Head of caudate nucleus (tissue), 42 donors: ENCODE data around the gene ZFHX2.
"Not testable (repeated sequence)": the region's sequence is repeated elsewhere in the genome, so short reads cannot be mapped to it uniquely, and the experiment has no call there.

Experiments used
- DNase-seq, 42 donors: peaks; one replicate each; pipeline versions ENCODE4 v3.0.0 to v3.0.0-alpha.2; 2020 to 2021; ENCODE audit warnings: mixed read lengths in 7 of 42
- intact Hi-C: fragments of 100-400 bp; cut with DNase I; formaldehyde crosslinking; loops from one replicate; pipeline ENCODE4 v1.15.0; 2022

Gene ZFHX2

DNA sequence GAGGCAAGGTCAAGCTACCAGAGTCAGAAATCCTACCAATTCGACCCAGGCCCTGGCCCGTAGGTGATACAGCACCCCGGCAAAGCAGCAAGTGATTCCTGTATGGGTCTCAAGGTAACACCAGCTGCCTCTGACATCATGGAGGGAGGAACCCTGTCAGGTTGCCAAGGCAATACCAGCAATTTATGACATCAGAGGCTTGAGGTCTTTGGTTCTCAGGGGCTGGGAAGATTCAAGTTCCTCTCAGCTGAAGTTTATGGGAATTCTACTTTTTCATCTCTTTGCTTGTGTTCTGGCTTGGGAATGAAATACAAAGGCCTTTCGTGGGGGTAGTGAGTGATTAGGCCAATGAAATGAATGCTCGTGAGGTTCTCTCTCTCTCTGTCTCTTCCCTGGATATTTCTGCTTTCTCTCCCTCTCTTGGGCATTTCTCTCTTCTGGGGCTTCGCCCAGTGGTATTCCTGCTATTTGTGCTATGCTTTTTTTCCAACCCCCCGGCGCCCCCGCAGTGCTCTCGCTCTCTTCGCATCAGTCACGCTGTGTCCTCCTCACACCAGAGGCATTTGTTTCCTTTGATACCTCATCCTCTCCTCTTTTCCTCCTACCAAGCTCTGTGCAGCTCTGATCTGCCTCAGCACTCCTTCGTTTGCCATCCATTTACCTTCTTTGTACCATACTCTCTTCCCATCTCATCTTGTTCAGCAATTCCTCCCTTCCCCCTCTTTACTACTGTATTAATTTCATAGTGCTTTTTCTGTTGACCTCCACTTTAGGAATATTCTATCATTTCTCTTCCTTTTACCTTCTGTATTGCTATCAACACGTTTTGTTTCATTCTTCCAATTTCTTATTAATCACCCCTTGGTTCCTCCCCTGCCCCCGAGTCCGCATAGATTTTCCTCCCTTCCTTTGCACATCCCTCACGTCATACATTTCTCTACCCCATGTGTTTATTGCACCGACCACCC, 2.9 kb downstream of the ZFHX2 start:
- intact Hi-C loops, result no loop called here
- no peak for DNase-seq

DNA sequence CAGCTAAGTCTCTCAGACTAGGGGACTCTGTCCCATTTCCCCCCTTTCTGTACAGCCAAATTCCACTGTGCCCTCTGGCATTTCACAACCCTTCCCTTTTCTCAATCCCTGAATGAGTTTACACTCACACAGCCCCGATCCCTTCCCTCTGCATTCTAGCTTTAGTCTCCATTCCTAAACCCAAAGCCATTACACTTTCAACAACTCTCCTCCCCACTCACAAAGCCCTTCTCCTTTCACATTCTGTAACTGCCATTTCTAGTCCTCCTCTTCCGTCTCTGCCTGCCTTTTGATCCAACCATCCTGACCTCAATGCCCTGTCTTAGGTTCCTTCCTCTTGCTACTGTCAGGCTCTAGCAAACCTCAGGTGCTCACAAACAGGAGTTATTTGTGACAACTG, 3.6 kb downstream of the ZFHX2 start:
- no peak for DNase-seq
- intact Hi-C loops, result no loop called here

DNA sequence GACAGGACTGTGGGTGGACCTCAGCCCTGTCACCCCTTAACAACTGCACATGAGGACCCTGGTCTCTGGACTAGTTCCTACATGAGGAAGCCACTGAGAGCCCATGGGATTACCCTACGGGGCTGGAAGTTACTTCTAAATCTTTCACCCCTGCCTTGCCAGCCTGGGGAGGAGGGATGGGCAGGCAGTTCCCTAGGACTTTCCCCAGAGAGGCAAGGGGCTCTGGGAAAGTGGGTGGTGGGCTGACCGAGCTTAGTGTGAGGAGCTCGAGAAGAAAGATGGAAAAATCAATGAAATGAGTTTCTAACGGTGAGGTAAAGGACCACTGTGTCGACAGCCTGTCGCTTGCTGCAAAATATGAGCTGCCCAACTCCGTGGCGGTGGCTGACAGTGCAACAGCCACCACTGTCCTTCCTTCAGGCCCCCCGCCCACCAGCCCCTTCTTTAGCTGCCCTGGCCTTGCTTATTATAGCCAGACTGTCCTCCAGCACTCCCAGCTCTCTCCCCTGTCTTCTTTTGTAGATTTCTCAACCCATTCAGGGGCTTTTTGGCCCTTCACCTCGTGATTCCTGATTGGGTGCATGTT, 5.0 kb downstream of the ZFHX2 start:
- DNase-seq, result no peak
- intact Hi-C loops, result no loop called here

DNA sequence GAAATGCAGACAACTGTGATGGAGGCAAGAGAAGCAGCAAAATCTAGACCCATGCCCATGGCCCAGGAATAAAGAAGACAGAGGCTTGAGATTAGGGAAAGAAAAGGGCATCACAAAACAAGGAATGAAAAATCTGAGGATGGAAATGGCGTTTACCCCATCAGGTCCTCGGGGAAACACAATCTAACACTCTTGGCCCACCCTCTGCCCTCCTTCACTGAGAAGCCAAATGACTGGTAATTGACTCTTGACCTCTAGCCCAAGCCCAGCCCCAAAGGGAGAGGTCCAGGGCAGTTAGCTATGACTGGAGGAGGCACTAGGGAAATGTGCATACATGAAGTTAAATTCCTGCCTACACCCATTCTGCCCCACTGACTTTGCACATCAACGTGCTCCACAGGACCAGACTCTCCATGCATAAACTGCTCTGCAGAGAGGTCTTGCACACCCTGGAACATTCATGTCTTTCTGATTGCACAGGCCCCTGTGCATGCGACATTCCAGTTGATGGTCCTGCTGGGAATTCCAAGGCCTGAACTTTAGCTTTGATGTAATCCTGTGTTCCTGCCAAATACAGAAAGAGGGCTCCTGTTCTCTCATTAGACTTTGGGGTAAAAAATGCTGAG, 5.7 kb downstream of the ZFHX2 start:
- intact Hi-C loops, result no loop called here

DNA sequence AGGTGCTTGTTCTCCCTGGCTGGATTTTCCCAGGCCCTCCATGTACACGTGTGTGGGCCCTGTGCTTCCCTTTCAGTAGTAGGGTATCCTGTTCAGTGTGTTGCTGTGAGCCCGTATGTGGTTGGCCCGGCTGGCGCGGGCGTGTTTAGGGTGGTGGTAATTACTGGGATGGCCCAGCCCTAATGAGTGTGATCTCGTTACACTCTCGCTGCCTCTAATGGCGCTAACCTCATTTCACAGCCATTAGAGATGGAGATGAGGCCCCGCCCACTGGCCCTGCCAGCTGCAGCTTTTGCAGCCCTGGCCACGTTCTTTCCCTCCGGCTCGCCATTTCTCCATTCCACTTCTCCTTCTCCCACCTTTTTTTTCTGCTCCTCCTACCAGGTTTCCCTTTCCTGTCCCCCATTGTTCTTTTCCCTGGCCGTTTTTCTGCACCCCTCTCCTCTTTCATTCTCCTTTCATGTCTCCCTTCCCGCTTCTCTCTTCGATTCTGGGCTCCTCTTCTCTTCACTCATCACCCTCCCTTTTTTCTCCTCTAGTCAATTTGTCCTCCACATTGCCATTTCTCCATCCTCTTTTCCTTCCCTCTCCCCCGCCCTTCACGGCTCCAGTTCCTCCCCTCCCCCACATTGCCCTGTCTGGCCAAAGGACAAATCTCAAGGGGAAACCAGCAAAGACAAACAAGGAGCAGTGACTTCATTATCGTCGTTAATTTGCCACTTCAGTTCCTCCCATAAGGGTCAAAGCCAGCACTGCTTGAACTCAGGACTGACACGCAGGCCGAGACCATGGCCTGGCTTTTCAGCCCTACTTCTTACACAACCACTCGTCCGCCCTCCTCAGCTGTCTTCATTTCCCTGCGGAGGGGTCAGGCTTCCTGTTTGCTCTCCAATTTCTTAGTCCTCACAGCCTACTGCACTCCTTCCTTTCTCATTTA, 6.8 kb downstream of the ZFHX2 start:
- peak in 40 of 42 donors; percentile 36 to 85 (median 68) for DNase-seq
- intact Hi-C loops, result no loop called here

More for the DNA sequence above, 5.7 kb downstream of the ZFHX2 start:
- no peak for DNase-seq

DNA sequence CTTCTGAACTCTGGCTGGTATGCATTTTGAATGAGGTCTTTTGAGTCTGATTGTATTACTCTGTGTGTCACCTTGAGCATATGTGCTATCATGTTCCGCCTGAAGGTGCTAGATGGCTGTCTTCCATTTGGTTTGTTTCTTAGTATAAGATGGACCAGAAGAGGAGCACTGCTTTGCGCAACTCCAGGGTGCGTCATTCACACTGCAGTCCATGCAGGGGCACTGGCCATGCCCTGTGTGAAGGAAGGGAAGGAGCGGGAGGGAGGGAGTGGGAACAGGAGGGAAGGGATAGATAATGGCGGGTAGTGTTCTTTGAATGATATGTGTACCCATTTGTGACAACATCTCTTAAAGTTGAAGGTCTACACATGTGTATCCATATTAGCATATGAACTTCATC, 8.2 kb downstream of the ZFHX2 start:
- intact Hi-C loops, result no loop called here
- DNase-seq, result no peak

DNA sequence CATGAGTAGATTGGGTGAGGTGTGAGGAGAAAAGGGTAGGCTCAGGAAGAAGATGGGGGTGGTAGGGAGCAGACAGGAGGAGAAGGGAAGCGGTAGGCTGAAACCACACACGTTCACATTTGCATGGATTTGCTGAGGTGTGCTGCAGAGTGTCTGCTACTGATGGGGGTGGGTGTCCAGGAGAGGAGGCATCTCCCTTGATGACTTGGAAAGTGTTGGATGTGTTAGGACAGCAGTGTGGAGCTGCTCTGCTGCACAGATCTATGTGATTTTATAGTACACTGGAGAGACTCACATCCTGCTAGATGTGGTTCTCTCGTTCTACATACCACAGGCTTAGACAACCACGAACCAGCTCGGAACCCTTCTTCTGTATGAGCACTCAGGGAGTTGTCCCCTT, 9.3 kb downstream of the ZFHX2 start:
- DNase-seq, result peak in 1 of 42 donors; percentile 43
- intact Hi-C loops, result no loop called here

DNA sequence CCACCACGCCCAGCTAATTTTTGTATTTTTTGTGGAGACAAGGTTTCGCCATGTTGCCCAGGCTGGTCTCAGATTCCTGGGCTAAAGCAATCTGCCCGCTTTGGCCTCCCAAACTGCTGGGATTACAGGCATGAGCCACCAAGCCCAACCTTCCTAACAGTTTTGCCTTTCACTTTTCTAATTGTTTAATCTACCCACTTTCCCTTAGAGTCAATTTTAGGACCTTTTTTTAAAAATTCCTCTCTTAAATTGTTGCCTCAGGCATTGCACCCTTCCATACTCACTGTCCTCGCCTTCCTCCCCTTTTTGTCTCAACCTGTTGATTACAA, 11.5 kb downstream of the ZFHX2 start:
- intact Hi-C loops, result no loop called here

DNA sequence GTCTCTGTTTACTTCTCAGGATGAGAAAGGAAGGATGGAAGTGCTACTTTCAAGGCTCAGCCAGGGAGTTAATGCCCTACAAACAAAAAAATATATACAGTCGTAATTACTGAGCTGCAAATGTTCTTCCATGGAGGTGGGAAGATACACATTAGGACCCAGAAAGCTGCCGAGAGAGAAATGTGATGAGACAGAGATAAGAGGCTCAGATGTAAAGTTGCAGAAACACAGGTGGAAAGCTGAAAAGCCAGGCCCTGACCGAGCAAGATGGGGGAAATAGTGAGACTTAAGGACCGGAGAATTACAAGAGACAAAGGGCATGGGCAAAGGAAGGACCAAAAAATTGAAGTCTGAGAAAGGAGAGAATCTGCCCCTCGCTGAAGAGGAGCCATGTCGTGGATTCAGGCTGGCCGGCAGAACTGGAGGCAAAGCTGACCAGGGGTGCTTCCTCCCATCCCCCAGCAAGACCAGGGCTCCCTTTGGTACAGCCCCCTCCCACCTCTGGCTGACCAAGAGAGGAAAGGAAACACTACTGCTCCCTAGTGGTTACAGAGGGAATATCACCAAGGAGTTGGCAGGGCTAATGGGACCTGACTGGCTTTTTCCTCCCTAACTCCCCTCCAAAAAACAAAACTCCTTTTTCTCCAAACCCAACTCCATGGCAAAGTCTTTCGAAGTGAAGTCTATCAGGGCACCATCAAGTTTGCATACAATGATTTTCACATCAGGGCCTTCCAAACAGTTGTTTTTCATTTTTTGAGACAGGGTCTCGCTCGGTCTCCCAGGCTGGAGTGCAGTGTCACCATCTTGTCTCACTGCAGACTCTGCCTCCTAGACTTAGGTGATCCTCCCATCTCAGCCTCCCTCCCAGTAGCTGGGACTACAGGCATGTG, 12.1 kb downstream of the ZFHX2 start:
- peak in 29 of 42 donors; percentile 23 to 86 (median 60) for DNase-seq
- intact Hi-C loops, result no loop called here

More for the DNA sequence above, 11.5 kb downstream of the ZFHX2 start:
- no peak for DNase-seq

DNA sequence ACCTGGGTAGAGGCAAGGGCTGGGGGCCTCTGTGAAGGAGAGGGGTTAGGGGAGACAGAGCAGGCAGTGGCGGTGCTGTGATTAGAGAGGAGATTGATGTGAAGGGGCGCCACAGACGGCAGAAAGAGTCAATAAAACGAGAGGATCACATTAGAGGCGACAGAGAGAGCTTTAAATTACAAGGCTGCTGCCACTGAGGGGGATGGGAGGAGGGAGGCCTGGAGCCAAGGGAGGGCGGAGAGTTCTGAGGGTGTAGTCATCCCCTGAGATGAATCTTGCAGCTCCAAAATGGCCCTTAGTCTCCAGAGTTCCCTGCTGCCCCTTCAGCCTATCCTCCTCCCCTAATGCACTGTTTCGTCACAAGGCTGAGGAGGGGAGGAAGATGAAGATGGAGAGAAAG, 12.8 kb downstream of the ZFHX2 start:
- intact Hi-C loops, result no loop called here
- DNase-seq, result peak in 32 of 42 donors; percentile 45 to 83 (median 65)

DNA sequence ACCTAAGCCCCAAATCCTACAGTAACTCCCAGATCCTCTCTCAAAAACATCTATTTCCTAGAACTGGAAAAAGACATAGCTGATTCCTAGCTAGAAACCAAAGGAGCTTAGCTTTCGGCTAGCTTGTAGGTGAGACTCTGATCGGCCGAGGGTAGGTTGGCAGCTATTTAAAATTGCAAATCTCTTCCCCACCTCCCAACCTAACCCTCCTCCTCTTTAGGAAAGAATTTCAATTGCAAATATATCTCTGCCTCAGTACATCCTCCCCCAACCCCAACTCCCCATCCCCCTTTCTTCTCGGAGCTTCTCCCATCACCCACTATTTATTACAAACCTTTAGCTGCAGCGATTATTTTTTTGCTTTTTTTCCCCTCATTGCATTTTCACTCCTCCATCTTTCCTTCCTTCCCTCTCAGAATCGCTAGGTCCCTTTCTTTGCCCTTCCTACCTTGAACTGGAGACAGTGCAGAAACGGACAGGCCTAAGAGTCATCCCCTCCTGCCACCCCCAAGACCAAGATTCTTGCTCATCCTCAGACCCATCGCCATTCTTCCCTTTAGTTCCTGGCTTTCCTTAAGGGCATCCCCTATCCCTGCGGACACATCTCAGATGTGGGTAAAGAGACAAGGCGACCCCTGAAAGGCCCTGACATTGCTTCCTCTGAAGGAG, 13.4 kb downstream of the ZFHX2 start:
- intact Hi-C loops, result no loop called here

DNA sequence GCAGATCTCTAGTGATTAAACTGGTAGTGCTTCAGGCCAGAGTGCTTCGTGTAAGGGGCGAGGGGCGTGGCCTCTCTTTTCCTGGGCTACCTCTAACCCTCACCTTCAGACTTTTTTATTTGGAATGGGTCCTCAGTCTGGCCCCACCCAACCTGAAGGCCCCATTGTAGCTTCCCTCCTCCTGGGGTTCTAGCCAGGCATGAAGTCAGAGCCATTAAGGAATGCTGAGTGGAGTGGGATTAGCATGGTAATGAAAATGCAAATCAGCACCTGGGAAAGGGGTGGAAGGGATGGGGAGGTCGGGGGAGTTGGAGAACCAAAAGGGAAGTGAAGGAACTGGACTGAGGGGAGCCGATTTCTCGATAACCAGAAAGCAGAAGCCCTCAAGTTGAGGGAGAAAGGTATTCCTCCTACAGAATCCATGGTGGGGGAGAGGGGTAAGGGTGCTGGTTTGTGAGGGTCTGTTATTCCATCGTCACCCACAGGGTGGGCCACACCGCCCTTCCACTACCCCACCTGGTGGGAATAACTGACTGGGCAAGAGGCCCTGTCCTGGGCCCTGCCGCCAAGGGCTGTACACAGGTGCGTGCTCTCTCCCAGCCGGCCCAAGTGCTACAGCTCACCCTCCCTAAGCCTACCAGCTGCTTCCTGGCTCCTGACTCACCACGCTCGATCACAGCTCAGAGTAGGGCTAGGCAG, 14.1 kb downstream of the ZFHX2 start:
- DNase-seq, result peak in 27 of 42 donors; percentile 24 to 78 (median 56)
- intact Hi-C loops, result no loop called here

More for the DNA sequence above, 13.4 kb downstream of the ZFHX2 start:
- no peak for DNase-seq

DNA sequence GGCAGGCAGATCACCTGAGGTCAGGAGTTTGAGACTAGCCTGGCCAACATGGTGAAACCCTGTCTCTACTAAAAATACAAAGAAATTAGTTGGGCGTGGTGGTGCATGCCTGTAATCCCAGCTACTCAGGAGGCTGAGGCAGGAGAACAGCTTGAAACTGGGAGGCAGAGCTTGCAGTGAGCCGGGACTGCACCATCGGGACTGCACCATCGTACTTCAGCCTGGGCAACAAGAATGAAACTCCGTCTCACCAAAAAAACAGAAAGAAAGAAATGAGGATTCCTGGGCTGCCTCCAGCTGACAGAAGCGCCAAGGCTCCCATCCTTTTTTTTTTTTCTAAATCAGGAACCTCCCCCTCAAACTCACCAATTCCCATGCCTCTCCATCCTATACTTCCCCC, 14.7 kb downstream of the ZFHX2 start:
- intact Hi-C loops, result not testable (repeated sequence)

DNA sequence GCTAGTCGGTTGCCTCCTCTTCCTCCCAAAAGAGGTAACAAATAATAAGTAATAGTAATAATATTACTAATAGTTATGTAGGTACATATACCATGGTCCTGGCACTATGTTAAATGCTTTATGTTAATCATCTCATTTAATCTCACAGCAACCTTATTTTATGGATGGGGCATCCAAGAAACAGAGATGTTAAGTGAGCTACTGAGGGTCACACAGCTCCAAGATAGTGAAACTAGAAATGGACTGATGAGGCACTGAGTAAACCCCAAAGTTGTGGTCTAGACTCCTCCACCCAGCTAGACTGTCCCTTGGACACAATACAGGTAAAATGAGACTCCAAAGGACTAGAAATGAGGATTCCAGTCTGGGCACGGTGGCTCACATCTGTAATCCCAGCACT, 15.1 kb downstream of the ZFHX2 start:
- intact Hi-C loops, result no loop called here
- no peak for DNase-seq

More for the DNA sequence above, 14.7 kb downstream of the ZFHX2 start:
- not testable (repeated sequence) for DNase-seq

DNA sequence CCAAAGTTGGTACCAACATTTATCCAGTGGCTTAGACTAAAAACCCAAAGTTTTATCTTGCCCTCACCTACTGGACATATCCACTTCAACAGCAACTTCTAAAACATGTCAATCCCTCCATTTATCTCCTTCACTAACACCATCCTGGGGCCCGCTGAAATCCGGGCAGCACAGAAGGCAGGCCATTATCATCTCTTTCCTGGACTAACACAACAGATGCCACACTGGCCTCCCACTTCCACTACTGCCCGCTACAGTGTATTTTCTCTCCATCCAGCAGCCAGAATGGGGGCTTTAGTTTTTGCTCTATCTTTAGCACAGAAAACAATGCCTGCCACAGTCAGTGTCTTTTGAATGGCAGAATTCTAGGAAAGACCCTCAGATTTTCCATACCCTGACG, 15.6 kb downstream of the ZFHX2 start:
- intact Hi-C loops, result no loop called here
- DNase-seq, result no peak

DNA sequence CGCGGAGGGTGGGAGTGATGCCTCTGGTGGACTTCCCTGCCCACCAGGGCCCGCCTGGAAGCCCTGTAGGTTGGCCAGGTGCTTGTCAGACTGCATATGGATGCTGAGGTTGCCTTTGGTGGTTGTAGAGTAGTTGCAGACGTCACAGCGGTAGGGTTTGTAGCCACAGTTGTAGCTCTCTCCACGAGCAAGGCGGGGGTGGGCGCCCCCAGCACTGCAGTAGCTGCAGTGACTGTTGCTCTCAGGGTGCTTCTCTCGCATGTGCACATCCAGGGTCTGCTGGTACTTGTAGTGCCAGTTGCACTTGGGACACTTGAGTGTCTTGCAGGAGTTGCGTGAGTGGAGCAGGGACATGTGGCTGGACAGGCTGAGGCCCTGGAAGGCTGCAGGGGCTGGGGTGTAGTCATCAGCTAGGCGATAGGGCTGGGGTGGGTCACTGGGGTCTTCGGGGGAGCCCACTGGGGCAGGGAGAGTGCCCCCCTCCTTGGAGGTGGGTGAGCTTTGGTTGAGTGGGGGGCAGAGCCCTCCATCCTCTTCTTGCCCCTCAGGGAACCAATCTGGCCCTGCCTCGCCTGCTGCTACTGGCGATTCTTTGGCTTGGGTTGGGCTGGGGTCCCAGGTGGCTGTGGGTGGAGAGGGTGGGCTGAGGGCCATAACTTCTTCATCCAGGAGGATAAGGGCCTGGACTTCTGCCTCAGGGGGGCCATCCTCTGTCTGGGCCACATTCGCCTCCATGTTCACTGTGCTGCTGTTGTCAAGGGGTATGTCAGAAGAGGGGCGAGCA, 17.7 kb downstream of the ZFHX2 start:
- peak in 9 of 42 donors; percentile 42 to 70 (median 54) for DNase-seq
- intact Hi-C loops, result no loop called here
